Measurements from ENCODE around the gene GSTO2.
A peak's percentile ranks its signal among the peaks of the same experiment; 100 is the strongest.
"Not testable (repeated sequence)": the region's sequence is repeated elsewhere in the genome, so short reads cannot be mapped to it uniquely, and the experiment has no call there.

GSTO2 gene

DNA sequence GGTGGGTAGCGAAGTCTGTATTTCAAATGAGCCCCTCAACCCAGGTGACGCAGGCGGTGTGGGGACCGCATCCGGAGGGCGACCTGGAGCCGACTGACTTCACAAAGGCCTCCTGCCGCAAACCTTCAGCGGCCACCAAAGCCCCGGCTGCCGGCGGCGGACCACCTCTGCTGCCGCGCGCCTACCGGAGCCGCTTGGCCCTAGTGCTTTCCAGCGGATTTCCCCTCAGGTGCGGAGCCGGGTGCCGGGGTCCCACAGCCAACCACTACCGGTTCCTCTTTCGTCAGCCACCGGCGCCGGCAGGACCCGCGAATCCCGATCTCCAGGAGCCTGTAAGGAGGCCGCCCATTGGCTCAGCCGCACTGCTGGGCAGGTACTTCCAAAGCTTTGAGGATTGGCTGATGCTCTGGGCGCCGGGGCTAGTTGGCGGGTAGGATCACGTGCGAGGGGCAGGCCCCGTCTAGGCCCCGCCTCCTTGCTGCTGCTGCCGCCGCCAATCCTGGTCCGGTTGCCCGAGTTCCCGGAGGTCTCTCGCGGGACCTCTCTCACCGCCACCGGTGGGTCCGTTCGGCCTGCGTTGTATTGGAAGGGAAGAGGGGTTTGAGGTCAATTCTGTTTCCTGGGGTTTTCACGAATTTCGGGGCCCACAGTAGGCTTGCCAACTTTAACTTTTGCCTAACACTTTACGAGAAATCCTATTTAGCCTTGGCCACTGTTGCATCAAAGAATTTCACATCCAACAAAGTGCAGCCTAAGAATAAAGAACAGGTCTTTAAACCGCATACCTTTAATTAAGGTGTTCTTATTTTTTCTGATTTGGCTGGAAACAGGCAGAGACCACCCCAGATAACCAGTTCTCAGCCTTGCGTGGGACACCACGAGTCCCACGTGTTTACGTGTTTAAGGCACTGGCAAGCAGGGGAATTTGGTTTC, at the start of gene GSTO2:
Gene GSTO2 (plus strand): TSS at position 472 of the 933 bp plus-strand sequence. CDS start 5,732 bp downstream, outside the sequence.
- FAIRE-seq: peak; percentile 99

GRCh38 chr10:104220522-104220921, 48.5 kb upstream of the GSTO2 start:
- no peak for FAIRE-seq

- FAIRE-seq: no peak
Observed at GRCh38 chr10:104223304-104223703, 45.7 kb upstream of the GSTO2 start.

DNA sequence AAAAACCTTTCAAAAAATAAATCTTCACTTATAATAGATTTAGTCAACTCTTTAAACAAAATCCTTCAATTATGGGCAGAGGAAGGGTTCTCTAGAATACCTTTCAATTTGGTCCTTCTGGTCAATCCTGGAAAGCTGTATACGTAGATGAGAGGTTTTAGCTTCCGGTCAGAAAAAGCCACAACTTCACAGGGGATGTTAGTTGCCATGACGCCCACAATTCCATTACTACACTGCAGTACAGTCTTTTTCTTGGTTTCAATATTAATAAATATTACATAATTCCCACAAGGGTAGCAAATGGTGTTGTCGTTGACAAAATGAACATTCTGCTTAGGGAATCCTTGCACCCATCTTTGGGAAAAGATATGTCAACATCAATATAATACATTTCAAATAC, 38.5 kb upstream of the GSTO2 start:
- FAIRE-seq: no peak

DNA sequence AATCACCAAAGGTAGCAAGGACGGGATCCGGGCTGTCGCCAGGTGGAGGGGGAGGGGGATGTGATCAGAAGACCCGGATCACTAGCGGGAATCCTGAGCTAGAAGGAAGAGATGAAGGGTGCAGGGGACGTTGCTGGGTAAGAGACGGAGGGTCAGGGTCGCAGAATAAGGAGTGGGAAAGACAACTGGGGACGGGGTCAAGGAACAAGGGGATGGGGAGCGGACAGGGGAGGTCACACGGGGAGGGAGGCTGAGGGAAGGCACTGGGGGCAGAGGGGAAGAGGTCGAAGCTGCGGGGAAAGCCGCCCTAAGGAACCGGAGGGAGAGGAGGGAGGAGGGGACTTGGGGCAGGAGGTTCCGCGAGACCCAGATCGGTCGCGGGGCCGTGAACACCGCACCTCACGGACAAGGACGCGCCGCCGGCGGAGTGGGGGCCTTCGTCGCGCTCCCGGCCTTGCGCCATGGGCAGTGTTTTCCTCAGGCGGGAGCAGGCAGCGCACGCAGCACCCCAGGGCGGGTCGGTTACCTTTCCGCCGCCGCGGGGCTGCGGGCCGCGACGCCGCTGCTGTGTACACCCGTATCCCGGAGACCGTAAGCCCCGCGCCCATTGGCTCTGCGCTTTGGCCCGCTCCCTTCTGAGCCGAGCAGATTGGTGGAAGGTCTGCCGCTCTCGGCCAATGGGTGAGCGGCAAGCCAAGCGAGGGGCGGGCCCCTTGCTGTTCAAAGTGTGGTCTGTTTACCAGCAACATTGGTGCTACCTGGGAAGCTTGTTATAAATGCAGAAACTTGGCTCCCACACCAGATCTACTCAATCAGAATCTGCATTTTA, 37.0 kb upstream of the GSTO2 start, which contains the start of gene CFAP43:
Gene CFAP43 (minus strand): TSS at position 581 of the 829 bp plus-strand sequence. CDS start 118 bp downstream, at position 463.
- peak; percentile 99 for FAIRE-seq

DNA sequence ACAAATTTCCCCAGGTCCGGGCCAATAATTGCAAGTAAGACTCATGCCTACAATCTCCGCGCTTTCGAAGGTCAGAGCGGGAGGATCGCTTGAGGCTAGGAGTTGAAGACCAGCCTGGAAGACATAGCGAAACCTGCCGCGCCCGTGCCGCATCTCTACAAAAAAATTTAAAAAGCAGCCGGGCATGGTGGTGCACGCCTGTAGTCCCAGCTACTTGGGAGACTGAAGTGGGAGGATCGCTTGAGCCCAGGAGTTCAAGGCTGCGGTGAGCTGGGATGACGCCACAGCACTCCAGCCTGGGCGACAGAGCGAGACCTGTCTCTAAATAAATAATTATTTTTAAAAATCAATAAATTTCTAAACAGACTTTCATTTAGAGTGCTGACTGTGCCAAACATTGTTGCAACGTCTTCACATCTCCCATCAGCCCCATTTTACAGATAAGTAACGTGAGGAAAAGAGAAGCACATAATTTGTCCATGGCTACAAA, 36.3 kb upstream of the GSTO2 start:
- no peak for FAIRE-seq

- FAIRE-seq: no peak
Observed at GRCh38 chr10:104233817-104234216, 35.2 kb upstream of the GSTO2 start.

DNA sequence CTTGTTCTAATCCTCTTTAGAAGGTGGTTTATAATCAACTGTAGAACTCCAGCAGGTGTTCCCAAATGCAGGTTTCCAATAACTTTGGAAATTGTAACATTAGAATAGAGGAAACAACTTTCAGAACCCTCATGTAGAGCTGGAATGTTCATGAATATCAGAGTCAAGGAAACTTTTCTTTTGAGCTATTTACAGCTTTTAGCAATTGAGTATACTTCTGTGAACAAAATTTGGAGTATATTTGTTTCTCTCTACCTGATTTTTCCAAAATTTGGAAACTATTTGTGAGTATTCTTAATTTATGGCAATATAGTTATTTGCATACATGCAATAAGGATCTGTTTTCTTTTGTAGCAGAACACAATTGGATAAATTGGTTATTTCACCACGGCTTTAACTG, 34.0 kb upstream of the GSTO2 start:
- FAIRE-seq: no peak

DNA sequence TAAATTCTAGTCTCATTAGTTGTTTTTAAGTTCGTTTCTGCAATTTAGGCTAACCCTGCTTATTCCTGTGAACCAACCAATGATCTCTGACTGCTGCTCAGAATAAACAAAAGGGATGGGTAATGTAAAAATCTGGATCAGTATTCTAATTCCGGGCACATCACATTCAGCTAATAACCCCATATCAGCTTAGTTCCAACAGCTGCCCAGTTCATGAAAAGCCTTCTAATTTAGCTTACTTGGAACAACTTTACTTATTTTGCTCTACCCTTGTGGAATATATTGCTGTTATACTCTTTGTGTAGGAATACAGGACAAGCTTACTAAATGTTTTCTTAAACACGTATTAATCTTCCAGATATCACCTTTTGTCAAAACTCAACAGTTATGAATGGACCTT, 33.2 kb upstream of the GSTO2 start:
- no peak for FAIRE-seq

GRCh38 chr10:104240078-104240477, 28.9 kb upstream of the GSTO2 start:
- FAIRE-seq: no peak

- no peak for FAIRE-seq
Observed at GRCh38 chr10:104242545-104242944, 26.4 kb upstream of the GSTO2 start.

GRCh38 chr10:104243009-104243408, 26.0 kb upstream of the GSTO2 start:
- FAIRE-seq: not testable (repeated sequence)

DNA sequence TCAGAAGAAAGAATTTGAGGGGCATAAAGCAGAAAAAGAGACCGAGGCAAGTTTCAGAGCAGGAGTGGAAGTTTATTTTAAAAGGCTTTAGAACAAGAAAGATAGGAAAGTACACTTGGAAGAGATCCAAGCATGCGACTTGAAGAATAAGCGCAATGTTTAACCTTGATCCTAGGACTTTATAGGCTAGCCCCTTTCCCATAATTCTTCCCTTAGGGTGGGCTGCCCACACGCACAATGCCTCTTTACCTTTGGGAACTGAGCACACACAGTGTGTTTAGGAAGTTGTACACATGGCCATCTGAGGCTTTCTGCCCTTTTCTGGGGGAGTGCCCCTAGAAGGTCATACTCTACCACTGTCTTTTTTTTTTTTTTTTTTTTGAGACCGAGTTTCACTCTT, 25.5 kb upstream of the GSTO2 start:
- no peak for FAIRE-seq

DNA sequence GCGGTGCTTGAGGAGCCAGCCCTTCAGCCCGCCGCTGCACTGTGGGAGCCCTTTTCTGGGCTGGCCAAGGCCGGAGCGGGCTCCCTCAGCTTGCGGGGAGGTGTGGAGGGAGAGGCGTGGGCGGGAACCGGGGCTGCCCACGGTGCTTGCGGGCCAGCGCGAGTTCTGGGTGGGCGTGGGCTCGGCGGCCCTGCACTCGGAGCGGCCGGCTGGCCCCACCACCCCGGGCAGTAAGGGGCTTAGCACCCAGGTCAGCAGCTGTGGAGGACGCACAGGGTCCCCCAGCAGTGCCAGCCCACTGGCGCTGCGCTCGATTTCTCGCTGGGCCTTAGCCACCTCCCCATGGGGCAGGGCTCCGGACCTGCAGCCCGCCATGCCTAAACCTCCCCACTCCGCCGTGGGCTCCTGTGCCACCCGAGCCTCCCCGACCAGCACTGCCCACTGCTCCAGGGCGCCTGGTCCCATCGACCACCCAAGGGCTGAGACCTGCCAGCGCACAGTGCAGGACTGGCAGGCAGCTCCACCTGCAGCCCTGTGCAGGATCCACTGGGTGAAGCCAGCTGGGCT, 23.8 kb upstream of the GSTO2 start:
- no peak for FAIRE-seq

GRCh38 chr10:104246976-104247375, 22.0 kb upstream of the GSTO2 start:
- FAIRE-seq: no peak

GRCh38 chr10:104247513-104248146, 21.4 kb upstream of the GSTO2 start:
- FAIRE-seq: no peak

DNA sequence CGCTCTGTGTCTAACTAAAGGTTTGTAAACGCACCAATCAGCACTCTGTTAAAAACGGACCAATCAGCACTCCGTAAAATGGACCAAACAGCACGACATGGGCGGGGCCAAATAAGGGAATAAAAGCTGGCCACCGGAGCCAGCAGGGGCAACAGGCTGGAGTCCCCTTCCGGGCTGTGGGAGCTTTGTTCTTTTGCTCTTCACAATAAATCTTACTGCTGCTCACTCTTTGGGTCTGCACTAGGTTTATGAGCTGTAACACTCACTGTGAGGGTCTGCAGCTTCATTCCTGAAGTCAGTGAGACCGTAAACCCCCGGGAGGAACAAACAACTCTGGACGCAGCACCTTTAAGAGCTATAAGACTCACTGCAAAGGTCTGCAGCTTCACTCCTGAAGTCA, 20.1 kb upstream of the GSTO2 start:
- not testable (repeated sequence) for FAIRE-seq

- FAIRE-seq: no peak
Observed at GRCh38 chr10:104250371-104250770, 18.6 kb upstream of the GSTO2 start.

DNA sequence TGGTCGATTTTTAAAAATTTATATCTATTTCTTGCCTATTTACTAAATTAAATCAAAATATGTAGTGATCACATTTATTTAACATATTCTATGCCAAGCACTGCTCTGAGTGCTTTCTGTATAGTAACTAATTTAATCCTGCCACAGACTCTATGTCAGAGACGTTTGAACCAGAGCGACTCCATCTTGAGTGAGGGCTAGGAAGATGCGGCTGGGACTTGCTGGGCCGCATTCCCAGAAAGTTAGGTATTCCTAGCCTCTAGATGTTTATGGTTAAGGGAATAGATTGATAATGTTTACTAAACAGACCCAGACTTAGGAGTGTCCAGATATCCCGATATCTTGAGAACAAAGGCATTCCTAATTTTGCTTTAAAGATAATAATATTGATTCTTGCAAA, 17.5 kb upstream of the GSTO2 start:
- FAIRE-seq: no peak

- FAIRE-seq: no peak
Observed at GRCh38 chr10:104252368-104252767, 16.6 kb upstream of the GSTO2 start.

DNA sequence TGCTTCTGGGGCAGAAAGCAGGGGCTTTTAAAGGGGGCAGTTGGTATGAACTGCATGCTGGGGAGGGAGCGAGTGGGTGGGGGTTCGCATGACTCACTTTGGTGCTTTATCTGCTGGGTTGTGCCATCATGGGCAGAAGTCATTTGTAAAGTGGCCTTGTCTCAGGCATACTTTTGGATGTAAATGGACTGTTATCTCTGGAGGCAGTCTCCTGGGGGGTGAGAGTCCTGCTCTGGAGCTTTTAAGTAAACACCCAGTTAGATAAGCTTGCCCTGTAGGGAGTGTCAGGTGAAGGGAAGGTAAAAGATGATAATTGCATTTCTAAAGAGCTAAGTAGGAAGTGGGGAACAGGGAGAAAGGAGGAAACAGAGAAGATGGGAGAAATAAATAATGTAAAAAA, 15.9 kb upstream of the GSTO2 start:
- no peak for FAIRE-seq

- FAIRE-seq: no peak
Observed at GRCh38 chr10:104253606-104254410, 15.2 kb upstream of the GSTO2 start.
